ENCODE data around the gene KDM4D. TPM values are rescaled to one million over a fixed set of nuclear protein-coding genes. Genes with fewer than 3 reads are reported as not detected.

The KDM4D gene
- total RNA-seq, 3 donors from 2014 or later (not counting 1 experiment from before 2014, with no cell fraction given), result 0.14 to 0.32 TPM; not detected in 1

- DNase-seq (no peak), ATAC-seq (no peak)
- WGBS (ENCODE audit: insufficient coverage), result 80% methylated on average over 1 of the region's 1 CpG
- no peak overlapping the region for H3K27ac Mint-ChIP-seq
- H3K9me3 Mint-ChIP-seq, result no peaks in the 10 kb centered on the region
- H3K27me3 Mint-ChIP-seq (ENCODE audit: low read depth in 2 of 2), result peaks cover 19 to 62% of the 10 kb centered on the region in 2 donors
- peaks cover 0 to 5% of the 10 kb centered on the region in 2 donors for H3K4me1 Mint-ChIP-seq
- no peaks in the 10 kb centered on the region for H3K4me1 ChIP-seq (ENCODE audit: control insufficient read depth, insufficient read depth, low read length)
- no peak overlapping the region for H3K27ac ChIP-seq (ENCODE audit: low read length)
- peaks cover 8% of the 10 kb centered on the region for H3K27me3 ChIP-seq (ENCODE audit: control insufficient read depth, insufficient read depth, low read length)
- intact Hi-C loops (cut with micrococcal nuclease), result no loop called here
- no peaks in the 10 kb centered on the region for H3K36me3 ChIP-seq (ENCODE audit: control insufficient read depth, insufficient read depth, low read length)
- no peaks in the 10 kb centered on the region for H3K9me3 ChIP-seq (ENCODE audit: control insufficient read depth, insufficient read depth, low read length)
- H3K36me3 Mint-ChIP-seq, result no peaks in the 10 kb centered on the region
- TF ChIP-seq CTCF (IDR thresholded peaks at IDR 0.05), result no peak
- H3K4me3 Mint-ChIP-seq, result no peak overlapping the region
- no peak overlapping the region for H3K4me3 ChIP-seq (ENCODE audit: low read length)
These were observed 68.7 kb downstream of the KDM4D start for GRCh38 chr11:95042239-95042638.

- H3K27me3 Mint-ChIP-seq (ENCODE audit: low read depth in 2 of 2), result peaks cover 19 to 64% of the 10 kb centered on the region in 2 donors
- H3K4me1 ChIP-seq (ENCODE audit: control insufficient read depth, insufficient read depth, low read length), result no peaks in the 10 kb centered on the region
- H3K4me3 Mint-ChIP-seq, result no peak overlapping the region
- no peak for TF ChIP-seq CTCF (IDR thresholded peaks at IDR 0.05)
- no peak for DNase-seq
- H3K4me3 ChIP-seq (ENCODE audit: low read length), result no peak overlapping the region
- no peaks in the 10 kb centered on the region for H3K9me3 ChIP-seq (ENCODE audit: control insufficient read depth, insufficient read depth, low read length)
- intact Hi-C loops (cut with micrococcal nuclease), result no loop called here
- peaks cover 0 to 5% of the 10 kb centered on the region in 2 donors for H3K4me1 Mint-ChIP-seq
- WGBS (ENCODE audit: insufficient coverage), result 92% methylated on average over 3 of the region's 3 CpGs
- peaks cover 8% of the 10 kb centered on the region for H3K27me3 ChIP-seq (ENCODE audit: control insufficient read depth, insufficient read depth, low read length)
- H3K36me3 ChIP-seq (ENCODE audit: control insufficient read depth, insufficient read depth, low read length), result no peaks in the 10 kb centered on the region
- no peak overlapping the region for H3K27ac Mint-ChIP-seq
- H3K36me3 Mint-ChIP-seq, result no peaks in the 10 kb centered on the region
- no peaks in the 10 kb centered on the region for H3K9me3 Mint-ChIP-seq
- no peak for ATAC-seq
- no peak overlapping the region for H3K27ac ChIP-seq (ENCODE audit: low read length)
These were observed 69.4 kb downstream of the KDM4D start for GRCh38 chr11:95042906-95043305.

GRCh38 chr11:95044010-95044409 lies 70.5 kb downstream of the KDM4D start:
- Mint-ChIP-seq H3K4me3 (no peak overlapping the region), H3K4me1 (no peaks in the 10 kb centered on the region), H3K27ac (no peak overlapping the region), H3K27me3 (ENCODE audit: low read depth in 2 of 2) (peaks cover 11 to 64% of the 10 kb centered on the region in 2 donors), H3K9me3 (no peaks in the 10 kb centered on the region), H3K36me3 (no peaks in the 10 kb centered on the region)
- 89% methylated on average over 4 of the region's 4 CpGs for WGBS (ENCODE audit: insufficient coverage)
- Histone ChIP-seq H3K27me3 (ENCODE audit: control insufficient read depth, insufficient read depth, low read length) (peaks cover 3% of the 10 kb centered on the region), H3K9me3 (ENCODE audit: control insufficient read depth, insufficient read depth, low read length) (no peaks in the 10 kb centered on the region), H3K4me3 (ENCODE audit: low read length) (no peak overlapping the region), H3K36me3 (ENCODE audit: control insufficient read depth, insufficient read depth, low read length) (no peaks in the 10 kb centered on the region), H3K4me1 (ENCODE audit: control insufficient read depth, insufficient read depth, low read length) (no peaks in the 10 kb centered on the region), H3K27ac (ENCODE audit: low read length) (no peak overlapping the region)
- TF ChIP-seq CTCF (IDR thresholded peaks at IDR 0.05), result no peak
- no peak for ATAC-seq
- intact Hi-C loops (cut with micrococcal nuclease), result no loop called here
- no peak for DNase-seq

GRCh38 chr11:95045812-95046211 lies 72.3 kb downstream of the KDM4D start:
- H3K9me3 ChIP-seq (ENCODE audit: control insufficient read depth, insufficient read depth, low read length), result no peaks in the 10 kb centered on the region
- H3K4me3 Mint-ChIP-seq, result no peak overlapping the region
- H3K27ac ChIP-seq (ENCODE audit: low read length), result no peak overlapping the region
- H3K4me1 Mint-ChIP-seq, result no peaks in the 10 kb centered on the region
- TF ChIP-seq CTCF (IDR thresholded peaks at IDR 0.05), result no peak
- H3K27me3 ChIP-seq (ENCODE audit: control insufficient read depth, insufficient read depth, low read length), result peaks cover 3% of the 10 kb centered on the region
- peaks cover 15 to 61% of the 10 kb centered on the region in 2 donors for H3K27me3 Mint-ChIP-seq (ENCODE audit: low read depth in 2 of 2)
- no peak for ATAC-seq
- intact Hi-C loops (cut with micrococcal nuclease), result no loop called here
- H3K36me3 ChIP-seq (ENCODE audit: control insufficient read depth, insufficient read depth, low read length), result no peaks in the 10 kb centered on the region
- H3K4me3 ChIP-seq (ENCODE audit: low read length), result no peak overlapping the region
- H3K9me3 Mint-ChIP-seq, result no peaks in the 10 kb centered on the region
- DNase-seq, result no peak
- H3K36me3 Mint-ChIP-seq, result no peaks in the 10 kb centered on the region
- H3K4me1 ChIP-seq (ENCODE audit: control insufficient read depth, insufficient read depth, low read length), result no peaks in the 10 kb centered on the region
- no peak overlapping the region for H3K27ac Mint-ChIP-seq
